DMS53 treated with DMSO at 0.1 percent for 48 hours (cell line): ENCODE results near the gene SULF2.

Source experiments
- DNase-seq: peaks from one replicate; lab custom pipeline; 2025; ENCODE audit not compliant: unreplicated experiment; lab: John Stamatoyannopoulos, UW

Gene SULF2

DNA sequence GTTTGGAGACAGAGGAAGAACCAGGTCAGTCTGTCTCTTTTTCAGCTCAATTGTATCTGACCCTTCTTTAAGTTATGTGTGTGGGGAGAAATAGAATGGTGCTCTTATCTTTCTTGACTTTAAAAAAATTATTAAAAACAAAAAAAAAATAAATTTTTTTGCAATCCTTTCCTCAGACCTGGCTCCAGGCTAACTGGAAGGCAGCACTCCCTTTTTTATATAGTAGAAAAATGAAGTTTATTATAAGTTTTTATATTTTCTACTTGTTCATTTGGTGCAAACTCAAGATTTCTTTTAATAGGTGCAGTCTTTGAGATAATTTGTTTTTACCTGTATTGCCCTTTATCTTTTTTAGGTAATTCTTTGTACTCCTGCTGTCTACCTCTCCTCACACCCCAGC is 129.6 kb downstream of the SULF2 start:
- DNase-seq = no peak

DNA sequence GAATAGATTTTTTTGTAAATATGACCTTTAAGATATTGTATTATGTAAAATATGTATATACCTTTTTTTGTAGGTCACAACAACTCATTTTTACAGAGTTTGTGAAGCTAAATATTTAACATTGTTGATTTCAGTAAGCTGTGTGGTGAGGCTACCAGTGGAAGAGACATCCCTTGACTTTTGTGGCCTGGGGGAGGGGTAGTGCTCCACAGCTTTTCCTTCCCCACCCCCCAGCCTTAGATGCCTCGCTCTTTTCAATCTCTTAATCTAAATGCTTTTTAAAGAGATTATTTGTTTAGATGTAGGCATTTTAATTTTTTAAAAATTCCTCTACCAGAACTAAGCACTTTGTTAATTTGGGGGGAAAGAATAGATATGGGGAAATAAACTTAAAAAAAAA is 130.9 kb downstream of the SULF2 start:
- no peak for DNase-seq

DNA sequence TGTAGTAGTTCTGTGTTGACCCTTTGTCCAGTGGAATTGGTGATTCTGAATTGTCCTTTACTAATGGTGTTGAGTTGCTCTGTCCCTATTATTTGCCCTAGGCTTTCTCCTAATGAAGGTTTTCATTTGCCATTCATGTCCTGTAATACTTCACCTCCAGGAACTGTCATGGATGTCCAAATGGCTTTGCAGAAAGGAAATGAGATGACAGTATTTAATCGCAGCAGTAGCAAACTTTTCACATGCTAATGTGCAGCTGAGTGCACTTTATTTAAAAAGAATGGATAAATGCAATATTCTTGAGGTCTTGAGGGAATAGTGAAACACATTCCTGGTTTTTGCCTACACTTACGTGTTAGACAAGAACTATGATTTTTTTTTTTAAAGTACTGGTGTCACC is 131.4 kb downstream of the SULF2 start:
- DNase-seq = no peak

DNA sequence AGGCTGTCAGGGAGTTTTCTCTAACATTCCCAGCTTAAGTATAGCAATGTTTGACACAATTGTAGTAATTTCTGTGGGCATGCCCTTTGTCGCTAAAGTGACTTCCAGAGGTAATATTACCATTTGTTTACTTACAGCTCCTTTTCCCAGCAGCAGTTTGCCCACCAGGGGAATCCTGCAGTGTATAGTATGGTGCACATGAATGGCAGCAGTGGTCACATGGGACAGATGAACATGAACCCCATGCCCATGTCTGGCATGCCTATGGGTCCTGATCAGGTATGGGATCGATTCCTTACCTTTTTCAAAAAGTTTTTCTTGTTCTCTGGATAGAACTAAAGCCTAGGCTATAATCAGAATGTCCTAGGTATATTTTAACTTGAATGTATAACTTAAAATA is 132.5 kb downstream of the SULF2 start:
- no peak for DNase-seq

DNA sequence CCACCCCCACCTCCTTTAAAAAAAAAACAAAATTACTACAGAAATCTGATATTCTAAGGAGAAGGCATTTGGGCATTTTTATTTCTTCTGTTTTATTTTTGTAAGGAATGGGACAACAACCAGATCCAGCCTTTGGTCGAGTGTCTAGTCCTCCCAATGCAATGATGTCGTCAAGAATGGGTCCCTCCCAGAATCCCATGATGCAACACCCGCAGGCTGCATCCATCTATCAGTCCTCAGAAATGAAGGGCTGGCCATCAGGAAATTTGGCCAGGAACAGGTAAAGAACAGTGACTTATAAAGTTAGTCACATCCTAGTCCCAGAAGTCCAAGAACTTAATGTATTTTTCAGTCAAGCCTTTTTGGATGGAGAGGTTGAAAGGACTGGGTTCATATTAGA is 133.0 kb downstream of the SULF2 start:
- DNase-seq = no peak

DNA sequence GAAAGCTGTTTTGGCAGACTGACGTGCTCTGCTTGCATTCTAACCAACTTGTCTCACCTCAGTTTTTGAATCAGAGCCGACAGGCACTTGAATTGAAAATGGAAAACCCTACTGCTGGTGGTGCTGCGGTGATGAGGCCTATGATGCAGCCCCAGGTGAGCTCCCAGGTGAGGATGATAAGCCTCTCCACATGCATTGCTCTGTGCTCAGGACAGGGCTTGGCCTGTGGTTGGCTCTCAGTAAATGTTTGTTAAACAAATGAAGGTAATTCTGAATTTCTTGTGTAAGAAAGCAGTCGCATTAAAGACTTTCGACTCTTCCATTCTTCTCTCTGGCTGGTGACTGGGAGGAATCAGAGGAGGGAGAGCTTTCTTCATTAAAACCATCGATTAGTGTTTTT is 136.3 kb downstream of the SULF2 start:
- DNase-seq = no peak

DNA sequence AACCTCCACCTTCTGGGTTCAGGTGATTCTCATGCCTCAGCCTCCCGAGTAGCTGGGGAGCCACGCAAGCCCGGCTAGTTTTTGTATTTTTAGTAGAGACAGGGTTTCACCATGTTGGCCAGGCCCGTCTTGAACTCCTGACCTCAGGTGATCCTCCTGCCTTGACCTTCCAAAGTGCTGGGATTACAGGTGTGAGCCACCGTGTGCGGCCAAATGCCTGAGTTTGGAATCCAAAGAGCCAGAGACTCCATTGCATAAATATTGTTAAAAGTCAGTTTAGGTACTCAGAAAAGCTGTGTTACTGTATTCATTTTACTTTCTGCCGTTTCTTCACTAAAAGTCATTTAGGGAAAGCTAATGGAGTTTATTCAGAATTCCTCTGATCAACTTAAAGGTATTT is 137.3 kb downstream of the SULF2 start:
- no peak for DNase-seq

DNA sequence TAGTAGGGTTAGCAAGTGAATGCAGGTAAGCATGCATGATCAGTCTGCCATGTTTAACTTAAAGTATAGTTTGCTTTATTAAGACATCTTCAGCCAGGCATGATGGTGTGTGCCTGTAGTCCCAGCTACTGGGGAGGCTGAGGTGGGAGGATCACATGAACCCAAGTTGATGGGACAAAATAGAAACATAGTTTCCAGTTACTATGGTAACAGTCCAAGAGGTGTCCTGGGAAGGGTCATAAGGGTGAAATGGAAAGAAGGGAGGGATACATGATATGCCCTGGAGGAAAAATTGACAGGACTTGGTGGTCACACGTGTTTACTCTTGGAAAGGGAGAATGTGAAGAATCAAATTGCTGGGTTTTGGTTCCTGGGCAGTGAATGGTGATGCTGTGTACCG is 139.6 kb downstream of the SULF2 start:
- DNase-seq = no peak

DNA sequence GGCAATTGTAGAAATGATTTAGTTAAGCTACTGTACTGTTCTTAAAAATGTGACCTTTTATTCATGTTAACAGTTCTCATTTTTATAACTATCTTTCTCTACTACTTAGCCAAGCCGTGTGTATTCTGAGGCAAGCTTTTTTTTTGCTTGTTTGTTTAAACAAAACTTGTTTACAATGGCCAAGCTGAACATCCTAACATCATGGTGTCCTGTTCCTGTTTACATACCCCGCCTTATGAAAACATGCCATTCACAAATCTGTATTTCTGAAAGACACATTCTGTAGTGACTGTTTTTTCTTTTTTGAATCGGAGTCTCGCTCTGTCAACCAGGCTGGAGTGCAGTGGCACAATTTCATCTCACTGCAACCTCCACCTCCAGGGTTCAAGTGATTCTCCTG is 142.7 kb downstream of the SULF2 start:
- no peak for DNase-seq

DNA sequence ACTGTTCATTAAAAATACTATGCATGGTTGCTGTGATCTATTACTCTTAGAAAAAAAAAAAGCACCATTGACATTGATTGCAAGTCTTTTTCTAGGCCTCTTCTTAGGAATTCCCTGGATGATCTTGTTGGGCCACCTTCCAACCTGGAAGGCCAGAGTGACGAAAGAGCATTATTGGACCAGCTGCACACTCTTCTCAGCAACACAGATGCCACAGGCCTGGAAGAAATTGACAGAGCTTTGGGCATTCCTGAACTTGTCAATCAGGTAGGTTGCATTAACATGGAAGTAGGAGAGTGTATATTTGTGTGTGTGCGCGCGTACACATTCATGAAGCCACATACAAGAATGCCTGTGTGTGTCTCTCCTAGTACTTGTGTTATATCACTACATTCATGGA is 143.2 kb downstream of the SULF2 start:
- no peak for DNase-seq

DNA sequence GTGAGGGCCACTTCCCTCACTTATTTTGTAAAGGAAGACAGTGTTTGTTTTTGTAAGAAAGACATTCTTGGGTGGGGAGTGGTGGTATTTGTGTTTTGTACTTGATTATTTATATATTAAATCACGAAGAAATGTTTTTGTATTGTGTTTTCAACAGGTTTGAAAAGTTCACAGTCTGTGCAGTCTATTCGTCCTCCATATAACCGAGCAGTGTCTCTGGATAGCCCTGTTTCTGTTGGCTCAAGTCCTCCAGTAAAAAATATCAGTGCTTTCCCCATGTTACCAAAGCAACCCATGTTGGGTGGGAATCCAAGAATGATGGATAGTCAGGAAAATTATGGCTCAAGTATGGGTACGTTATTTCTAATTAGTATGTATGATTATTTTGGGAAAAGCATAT is 146.4 kb downstream of the SULF2 start:
- DNase-seq = no peak

DNA sequence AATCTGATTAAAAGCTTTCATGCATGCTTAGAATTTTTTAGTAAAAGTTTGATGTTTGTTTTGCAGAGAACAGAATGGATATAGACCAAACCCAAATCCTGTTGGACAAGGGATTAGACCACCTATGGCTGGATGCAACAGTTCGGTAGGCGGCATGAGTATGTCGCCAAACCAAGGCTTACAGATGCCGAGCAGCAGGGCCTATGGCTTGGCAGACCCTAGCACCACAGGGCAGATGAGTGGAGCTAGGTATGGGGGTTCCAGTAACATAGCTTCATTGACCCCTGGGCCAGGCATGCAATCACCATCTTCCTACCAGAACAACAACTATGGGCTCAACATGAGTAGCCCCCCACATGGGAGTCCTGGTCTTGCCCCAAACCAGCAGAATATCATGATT is 150.0 kb downstream of the SULF2 start:
- no peak for DNase-seq

DNA sequence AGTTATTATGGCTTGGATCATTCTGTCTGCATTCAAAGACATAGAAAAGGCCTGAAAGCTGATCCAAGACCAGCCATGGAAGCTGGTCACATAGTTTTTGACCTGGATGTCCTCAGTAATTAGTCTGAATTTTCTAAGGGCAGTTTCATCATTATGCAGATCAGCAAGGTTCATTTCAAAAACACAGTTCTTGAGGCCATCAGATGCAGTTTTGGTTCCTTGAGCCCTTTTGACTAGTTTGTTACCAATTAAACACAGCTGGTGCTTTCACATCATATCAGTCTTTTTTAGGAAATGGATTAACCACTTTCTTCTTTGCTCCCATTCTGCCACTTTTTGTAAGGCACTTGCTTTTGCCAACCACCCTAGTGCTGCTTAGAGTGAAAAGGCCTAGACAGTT is 154.2 kb downstream of the SULF2 start:
- DNase-seq = no peak

DNA sequence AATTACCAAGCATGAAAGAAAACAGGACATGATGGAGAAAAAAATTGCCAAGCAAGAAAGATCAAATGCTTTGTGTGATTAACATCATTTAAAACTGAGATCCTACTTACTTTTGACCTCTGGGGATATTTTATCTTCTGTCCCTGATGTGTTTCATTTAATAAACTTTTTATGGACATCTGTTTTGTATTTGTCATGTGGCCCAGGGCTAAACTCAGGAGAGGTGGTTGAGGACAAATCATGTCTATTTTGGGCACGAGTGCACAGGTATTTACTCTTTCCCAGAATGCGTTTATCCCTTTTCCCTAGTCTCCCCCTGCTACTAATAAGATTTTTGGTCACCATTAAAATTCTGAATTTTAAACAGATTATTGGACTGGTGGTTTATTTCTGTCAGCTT is 155.4 kb downstream of the SULF2 start:
- DNase-seq = no peak

DNA sequence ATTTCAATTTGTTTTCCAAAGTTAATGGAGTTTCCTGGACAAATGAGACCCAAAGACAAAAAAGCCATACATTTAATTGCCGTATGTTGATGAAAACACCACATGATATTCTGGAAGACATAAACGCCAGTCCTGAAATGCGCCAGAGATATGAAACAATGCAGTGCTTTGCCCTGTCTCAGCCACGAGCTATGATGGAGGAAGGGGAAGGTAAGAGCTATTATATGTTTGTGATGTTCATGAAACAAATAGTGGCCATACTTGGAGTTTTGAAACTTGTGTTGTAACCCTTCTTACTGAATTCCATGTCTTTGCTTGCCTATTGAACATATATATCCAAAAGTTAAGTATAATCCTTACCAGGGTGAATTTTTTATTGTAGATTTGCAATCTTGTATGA is 157.7 kb downstream of the SULF2 start:
- no peak for DNase-seq

DNA sequence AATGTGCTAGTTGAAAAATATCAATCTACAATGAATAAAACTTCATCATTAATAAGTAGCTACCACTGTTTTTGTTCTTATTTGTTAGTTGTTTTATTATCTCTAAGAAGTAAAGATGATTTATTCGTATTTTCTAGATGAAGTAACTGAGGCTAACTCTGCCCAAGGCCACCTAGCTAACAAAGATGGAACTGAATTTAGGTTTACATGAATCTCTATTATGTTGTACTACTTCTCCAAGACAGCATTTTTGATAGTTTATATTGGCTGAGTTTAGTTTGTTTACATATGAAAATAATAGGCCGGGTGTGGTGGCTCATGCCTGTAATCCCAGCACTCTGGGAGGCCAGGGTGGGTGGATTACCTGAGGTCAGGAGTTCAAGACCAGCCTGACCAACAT is 162.1 kb downstream of the SULF2 start:
- no peak for DNase-seq

DNA sequence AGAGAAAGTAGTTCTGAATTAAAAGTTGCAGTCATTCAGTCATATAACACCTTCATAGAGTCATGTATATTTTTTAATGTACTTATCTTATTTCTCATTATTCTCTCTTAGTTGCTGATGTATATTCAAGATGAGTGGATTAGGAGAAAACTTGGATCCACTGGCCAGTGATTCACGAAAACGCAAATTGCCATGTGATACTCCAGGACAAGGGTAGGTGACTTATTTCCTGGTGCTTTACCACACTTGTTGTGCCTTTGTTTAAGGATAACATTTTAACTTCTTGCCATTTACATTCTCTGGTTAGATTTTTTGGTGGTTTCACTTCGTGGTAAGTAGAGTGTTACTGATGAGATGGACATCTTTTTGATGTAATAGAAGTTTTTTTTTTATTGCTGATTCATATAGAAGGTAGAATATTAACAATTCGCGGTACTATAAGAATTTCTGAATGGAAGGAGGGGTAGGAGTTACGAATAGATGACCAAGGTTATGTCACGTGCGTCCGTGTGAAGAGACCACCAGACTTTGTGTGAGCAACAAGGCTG is 163.1 kb downstream of the SULF2 start:
- DNase-seq = no peak

DNA sequence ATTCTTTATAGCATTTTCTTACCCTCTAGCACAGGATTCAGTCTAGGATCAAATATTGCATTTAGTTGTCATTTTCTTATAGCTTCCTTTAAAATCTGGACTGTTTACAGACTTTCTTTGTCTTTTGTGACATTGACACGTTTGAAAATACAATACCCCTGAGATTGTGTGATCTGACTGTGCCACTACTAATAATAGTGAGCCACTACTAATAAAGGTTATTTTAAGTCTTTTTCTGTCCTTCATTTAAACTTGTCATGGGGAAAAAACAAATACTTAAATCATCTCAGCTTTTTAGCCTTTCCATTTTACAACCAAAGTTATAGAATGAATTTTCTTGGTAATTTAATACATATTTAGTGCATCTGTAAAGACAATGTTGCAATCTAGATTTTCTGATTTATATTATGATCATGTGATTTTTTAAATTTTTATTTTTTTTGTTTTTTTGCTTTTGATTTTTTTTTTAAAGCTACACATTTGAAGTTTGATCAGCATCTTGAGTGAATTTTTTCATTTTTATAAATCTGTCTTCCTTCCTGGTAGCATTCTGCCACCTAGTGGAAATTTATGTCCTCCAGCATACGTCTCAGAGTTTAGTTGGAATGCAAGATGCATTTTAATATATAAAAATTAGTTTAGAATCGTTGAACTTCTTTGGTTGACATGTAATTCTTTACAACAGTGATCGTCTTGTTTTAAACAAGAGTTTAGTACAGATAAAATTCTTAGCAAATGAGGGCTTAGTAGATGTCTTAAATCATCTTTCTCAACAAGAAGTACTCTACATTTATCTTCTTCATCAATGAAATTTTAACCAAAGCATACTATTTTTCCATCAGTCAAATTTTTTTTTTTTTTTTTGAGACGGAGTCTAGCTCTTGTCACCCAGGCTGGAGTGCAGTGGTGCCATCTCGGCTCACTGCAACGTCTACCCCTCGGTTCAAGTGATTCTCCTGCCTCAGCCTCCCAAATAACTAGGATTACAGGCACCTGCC is 164.2 kb downstream of the SULF2 start:
- DNase-seq = peak; percentile 68

DNA sequence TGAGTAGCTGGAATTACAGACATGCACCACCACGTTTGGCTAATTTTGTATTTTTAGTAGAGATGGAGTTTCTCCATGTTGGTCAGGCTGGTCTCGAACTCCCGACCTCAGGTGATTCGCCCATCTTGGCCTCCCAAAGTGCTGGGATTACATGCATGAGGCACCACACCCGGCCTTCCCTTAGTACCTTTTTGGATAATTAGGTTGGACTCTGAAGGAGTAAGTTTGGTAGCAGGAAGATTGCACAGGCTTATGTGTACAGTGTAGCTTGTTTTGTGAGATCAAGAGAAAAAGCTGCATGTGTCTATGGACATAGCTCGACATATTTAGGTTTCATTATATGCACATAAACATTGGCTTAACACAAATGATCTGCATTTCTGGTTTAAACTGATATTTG is 166.8 kb downstream of the SULF2 start:
- DNase-seq = no peak

DNA sequence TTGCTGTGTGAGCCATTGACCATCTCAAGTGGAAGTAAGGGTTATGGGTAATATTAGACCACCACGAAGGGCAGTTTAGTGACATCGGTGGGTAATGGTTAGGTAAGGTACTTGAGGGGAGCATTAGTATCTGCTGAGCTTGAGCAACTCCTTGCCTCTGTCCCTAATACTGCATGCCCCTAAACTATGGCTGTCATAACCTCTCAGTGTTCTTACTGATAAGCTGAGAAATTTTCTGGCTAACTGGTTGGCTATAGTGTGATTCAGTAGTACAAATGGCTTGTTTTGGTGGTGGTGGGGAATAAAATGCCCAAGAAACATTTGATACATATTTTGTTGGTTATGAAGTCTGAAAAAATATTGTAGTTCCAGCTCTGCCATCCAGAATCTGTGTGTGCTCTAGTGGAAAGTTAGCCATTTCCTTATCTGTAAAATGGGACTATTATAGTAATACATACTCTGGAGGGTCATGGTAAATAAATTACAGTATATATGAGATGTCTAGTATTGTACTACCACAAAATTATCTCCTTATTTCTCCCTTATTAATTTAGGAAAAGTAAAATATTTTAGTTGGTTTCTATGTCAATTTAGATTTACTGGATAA is 170.5 kb downstream of the SULF2 start:
- no peak for DNase-seq

DNA sequence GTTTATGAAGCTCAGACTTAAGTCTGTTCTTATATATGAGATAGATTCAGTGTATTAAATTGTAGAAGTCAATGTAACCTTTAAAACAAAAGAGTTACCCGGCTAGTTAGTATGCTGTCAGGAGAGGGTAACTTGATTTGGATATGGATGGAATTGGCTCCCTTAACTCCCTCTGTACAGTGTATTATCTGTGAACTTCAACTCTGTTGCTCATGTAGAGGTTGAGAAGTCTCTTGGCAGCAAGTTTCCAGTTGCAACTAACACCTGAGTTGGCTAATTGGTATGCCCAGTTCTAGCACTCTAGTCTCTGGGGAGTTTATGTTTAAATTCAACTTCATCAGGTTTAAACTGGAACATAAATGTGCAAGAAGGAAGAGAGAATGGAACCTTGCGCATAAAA is 172.6 kb downstream of the SULF2 start:
- no peak for DNase-seq

DNA sequence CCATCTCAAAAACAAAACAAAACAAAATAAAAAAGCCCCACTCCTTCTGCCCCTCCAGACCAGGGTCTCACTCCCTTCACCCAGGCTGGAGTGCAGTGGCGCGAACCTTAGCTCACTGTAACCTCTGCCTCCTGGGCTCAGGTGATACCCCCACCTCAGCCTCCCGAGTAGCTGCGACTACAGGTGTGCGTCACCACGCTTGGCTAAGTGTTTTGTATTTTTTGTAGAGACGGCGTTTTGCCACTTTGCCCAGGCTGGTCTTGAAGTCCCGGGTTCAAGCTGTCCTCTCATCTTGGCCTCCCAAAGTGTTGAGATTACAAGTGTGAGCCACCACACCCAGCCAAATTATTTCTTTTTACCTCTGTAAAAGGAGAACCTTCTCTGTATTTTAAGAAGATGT is 173.5 kb downstream of the SULF2 start:
- no peak for DNase-seq

DNA sequence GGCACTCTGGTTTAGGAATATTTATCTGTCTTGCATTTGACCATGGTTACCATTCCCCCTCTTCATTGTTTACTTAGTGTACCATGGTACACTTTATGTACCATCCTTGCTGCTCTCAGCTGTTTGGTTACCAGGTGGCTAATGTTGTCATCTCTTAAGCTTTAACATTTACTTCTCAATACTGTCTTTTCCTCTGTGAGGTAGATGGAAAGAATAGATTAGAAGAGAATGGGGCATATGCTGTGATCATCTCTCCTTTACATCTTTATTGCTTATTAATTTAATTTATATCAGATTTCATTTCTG is 174.4 kb downstream of the SULF2 start:
- DNase-seq = no peak
